HCT116 (cell line): ENCODE measurements around the gene PLK5. TPM values are rescaled to one million over a fixed set of nuclear protein-coding genes. Genes with fewer than 3 reads are reported as not detected.

ENCODE experiments used
- ATAC-seq: fragments of 200-7000 bp; cut with Tn5 transposase; 2 replicates; pipeline ENCODE4 v1.9.1; 2020; ENCODE audit warnings: mild to moderate bottlenecking, moderate library complexity
- BruUV-seq: library from RNA; stranded (reverse); fragments of 400-500 nt; replicated peaks from 2 replicates; lab custom pipeline; 2021; lab: Mats Ljungman, UMichigan
- CTCF ChIA-PET: fragments of 300-600 bp; sonication (Branson Sonifier 250); formaldehyde crosslinking; loops from one replicate; lab custom pipeline; 2021; ENCODE audit warnings: antibody characterized with exemption; lab: Charles Lee
- POLR2A ChIA-PET: fragments of 300-600, 350-600 bp; sonication (Branson Sonifier 250); formaldehyde crosslinking; loops from one replicate; lab custom pipeline; 2021; ENCODE audit warnings: antibody characterized with exemption; lab: Charles Lee
- RAD21 ChIA-PET, 2 experiments: fragments of 300-600 bp; sonication (Branson Sonifier 250); formaldehyde crosslinking; loops; one replicate each; lab custom pipeline; 2023; ENCODE audit warnings: low total read pairs in 2 of 2; ENCODE audit not compliant: uncharacterized antibody in 2 of 2, unreplicated experiment in 2 of 2, low non-redundant PET in 1 of 2; lab: Charles Lee
- DNase-seq: peaks from one replicate; pipeline ENCODE4 v3.0.0-alpha.2; 2010; ENCODE audit warnings: low read depth, low spot score
- H2AFZ ChIP-seq: fragments of 200-600 bp; shearing (Covaris generic), sonication (generic); 2 replicates; pipeline ENCODE4 v1.6.1; 2017; ENCODE audit warnings: low read depth, mixed run types, mixed read lengths, antibody characterized with exemption, low read length; ENCODE audit not compliant: poor library complexity, severe bottlenecking
- H3K27ac ChIP-seq: 2 replicates; pipeline ENCODE4 v1.5.1; 2012; ENCODE audit warnings: low read depth, low read length
- H3K27me3 ChIP-seq: fragments of 200-600 bp; sonication (generic); 2 replicates; pipeline ENCODE4 v1.6.1; 2016; ENCODE audit warnings: mixed run types, low read length, mixed read lengths; ENCODE audit not compliant: insufficient read depth
- H3K36me3 ChIP-seq, 2 experiments: fragments of 200-500 bp in 1 of 2; fragments of 200-600 bp in 1 of 2; sonication (Bioruptor generic) in 1 of 2; sonication (generic) in 1 of 2; 2 replicates each; pipeline versions ENCODE4 v1.5.1 to v1.6.1; 2014 to 2016; ENCODE audit warnings: low read length in 2 of 2, inconsistent platforms in 1 of 2, mixed read lengths in 1 of 2, mixed run types in 1 of 2; ENCODE audit not compliant: insufficient read depth in 2 of 2, control insufficient read depth in 1 of 2
- H3K4me1 ChIP-seq, 2 experiments: fragments of 200-600 bp in 1 of 2; sonication (generic) in 1 of 2; 2 replicates each; pipeline versions ENCODE4 v1.5.1 to v1.6.1; 2012 to 2017; ENCODE audit warnings: low read length in 2 of 2, inconsistent platforms in 1 of 2, mild to moderate bottlenecking in 1 of 2, mixed read lengths in 1 of 2, mixed run types in 1 of 2, moderate library complexity in 1 of 2; ENCODE audit not compliant: insufficient read depth in 2 of 2, control insufficient read depth in 1 of 2
- H3K4me2 ChIP-seq: fragments of 200-600 bp; sonication (generic); 2 replicates; pipeline ENCODE4 v1.6.1; 2017; ENCODE audit warnings: mixed run types, low read length, mixed read lengths
- H3K4me3 ChIP-seq, 2 experiments: fragments of 200-600 bp in 1 of 2; sonication (generic) in 1 of 2; replicated peaks in 1 of 2; 2 replicates each; pipeline ENCODE4 v1.5.1; 2011 to 2016; ENCODE audit warnings: low read length in 2 of 2, control low read depth in 1 of 2, low read depth in 1 of 2, mild to moderate bottlenecking in 1 of 2, mixed read lengths in 1 of 2, mixed run types in 1 of 2
- H3K79me2 ChIP-seq: fragments of 200-600 bp; sonication (generic); 2 replicates; pipeline ENCODE4 v1.6.1; 2017; ENCODE audit warnings: mild to moderate bottlenecking, mixed run types, low read length, moderate library complexity, mixed read lengths; ENCODE audit not compliant: insufficient read depth
- H3K9ac ChIP-seq: fragments of 200-600 bp; sonication (generic); 2 replicates; pipeline ENCODE4 v1.6.1; 2016; ENCODE audit warnings: low read length, mixed read lengths
- H3K9me2 ChIP-seq: fragments of 200-600 bp; sonication (generic), shearing (Covaris generic); 2 replicates; pipeline ENCODE4 v1.6.1; 2017; ENCODE audit warnings: mixed run types, mild to moderate bottlenecking, moderate library complexity; ENCODE audit not compliant: insufficient read depth
- H3K9me3 ChIP-seq, 2 experiments: fragments of 200-500 bp in 1 of 2; fragments of 200-600 bp in 1 of 2; sonication (Bioruptor generic) in 1 of 2; sonication (generic) in 1 of 2; 2 replicates each; pipeline ENCODE4 v1.6.1; 2014 to 2017; ENCODE audit warnings: low read length in 2 of 2, mixed read lengths in 2 of 2, inconsistent platforms in 1 of 2, low read depth in 1 of 2, mild to moderate bottlenecking in 1 of 2, mixed run types in 1 of 2, moderate library complexity in 1 of 2; ENCODE audit not compliant: control insufficient read depth in 1 of 2, insufficient read depth in 1 of 2
- H4K20me1 ChIP-seq: fragments of 200-600 bp; sonication (generic), shearing (Covaris generic); 2 replicates; pipeline ENCODE4 v1.6.1; 2017; ENCODE audit warnings: mixed run types, mild to moderate bottlenecking, moderate library complexity; ENCODE audit not compliant: insufficient read depth
- ELF1 ChIP-seq: IDR thresholded peaks from 2 replicates; pipeline ENCODE4 v1.6.1; 2012; ENCODE audit warnings: low read depth, borderline replicate concordance
- POLR2AphosphoS5 ChIP-seq: IDR thresholded peaks from 2 replicates; pipeline ENCODE4 v1.6.1; 2011; ENCODE audit warnings: mild to moderate bottlenecking, low read depth, low read length, moderate library complexity
- ZFX ChIP-seq: fragments of 450-650 bp; IDR thresholded peaks from 2 replicates; pipeline ENCODE4 v1.6.1; 2017
- intact Hi-C: fragments of 100-400 bp; cut with micrococcal nuclease; formaldehyde crosslinking; loops from 2 replicates; pipeline ENCODE4 v1.10.0; 2022
- total RNA-seq: library from RNA; stranded (reverse); gene quantifications from one replicate; pipeline ENCODE4 v1.2.1, GENCODE V29; 2021; ENCODE audit not compliant: unreplicated experiment
- TF ChIP-seq, protein P1 (sequence below): IDR thresholded peaks from 2 replicates; pipeline ENCODE4 v1.6.1; 2011; ENCODE audit warnings: mild to moderate bottlenecking, low read length, moderate library complexity; ENCODE audit not compliant: insufficient replicate concordance; ENCODE audit errors: extremely low read depth

Gene PLK5
- total RNA-seq, 1 experiment from 2014 or later: not detected

DNA sequence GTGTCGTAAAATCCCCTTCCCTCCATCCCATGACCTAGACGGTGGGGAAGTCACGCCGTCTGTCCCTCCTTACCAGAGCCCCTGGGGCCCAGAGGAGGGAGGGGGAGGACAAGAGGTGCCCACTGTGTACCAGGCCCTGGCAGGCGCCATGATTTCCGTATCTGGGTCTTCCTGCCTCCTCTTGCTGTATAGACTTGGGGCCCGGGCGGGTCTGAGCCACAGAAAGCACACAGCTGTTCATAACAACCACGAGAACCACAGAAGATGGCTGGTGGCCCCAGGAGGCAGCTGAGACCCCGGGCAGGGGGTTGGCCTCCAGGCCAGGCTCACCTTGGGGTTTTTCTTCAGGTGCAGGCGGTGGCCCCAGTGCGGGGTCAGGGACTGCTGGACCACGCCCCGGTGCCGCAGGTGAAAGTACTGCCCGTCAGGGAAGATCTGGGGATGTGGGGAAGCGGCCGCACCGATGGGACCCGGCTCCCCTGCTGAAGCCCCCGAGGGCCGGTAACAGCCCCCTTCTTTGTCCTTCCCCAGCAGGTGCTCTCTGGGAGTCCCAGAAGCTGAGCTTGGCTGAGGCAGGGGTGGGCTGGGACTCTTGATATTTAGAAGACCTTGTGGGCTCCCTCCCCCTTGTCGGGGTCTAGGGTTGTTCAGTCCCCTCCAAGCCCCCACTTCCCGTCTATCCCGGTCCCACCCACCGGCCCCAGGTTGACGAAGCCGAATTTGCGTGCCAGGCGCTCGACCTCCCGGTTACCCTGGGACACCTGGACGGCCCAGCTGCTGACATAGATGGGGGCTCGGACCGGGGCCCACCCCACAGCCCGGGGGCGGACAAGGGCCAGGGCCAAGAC lies 34.2 kb upstream of the PLK5 start:
- no peaks in the 10 kb centered on the region for H3K9me3 ChIP-seq
- TF ChIP-seq ELF1 (no peak), ZFX (0 out of 2 replicates have a peak, but pooled peaks have one; percentile 36), POLR2AphosphoS5 (0 out of 2 replicates have a peak, but pooled peaks have one; percentile 59)
- TF ChIP-seq, protein P1, sequence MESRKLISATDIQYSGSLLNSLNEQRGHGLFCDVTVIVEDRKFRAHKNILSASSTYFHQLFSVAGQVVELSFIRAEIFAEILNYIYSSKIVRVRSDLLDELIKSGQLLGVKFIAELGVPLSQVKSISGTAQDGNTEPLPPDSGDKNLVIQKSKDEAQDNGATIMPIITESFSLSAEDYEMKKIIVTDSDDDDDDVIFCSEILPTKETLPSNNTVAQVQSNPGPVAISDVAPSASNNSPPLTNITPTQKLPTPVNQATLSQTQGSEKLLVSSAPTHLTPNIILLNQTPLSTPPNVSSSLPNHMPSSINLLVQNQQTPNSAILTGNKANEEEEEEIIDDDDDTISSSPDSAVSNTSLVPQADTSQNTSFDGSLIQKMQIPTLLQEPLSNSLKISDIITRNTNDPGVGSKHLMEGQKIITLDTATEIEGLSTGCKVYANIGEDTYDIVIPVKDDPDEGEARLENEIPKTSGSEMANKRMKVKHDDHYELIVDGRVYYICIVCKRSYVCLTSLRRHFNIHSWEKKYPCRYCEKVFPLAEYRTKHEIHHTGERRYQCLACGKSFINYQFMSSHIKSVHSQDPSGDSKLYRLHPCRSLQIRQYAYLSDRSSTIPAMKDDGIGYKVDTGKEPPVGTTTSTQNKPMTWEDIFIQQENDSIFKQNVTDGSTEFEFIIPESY: no peak
- no peaks in the 10 kb centered on the region for H3K27me3 ChIP-seq
- peak overlapping the region; percentile 78 for H3K27ac ChIP-seq
- CTCF ChIA-PET: no interaction called here
- ATAC-seq (no peak), DNase-seq (no peak)
- intact Hi-C loops: loop anchor here (1.0 kb wide), 1 partner anchor 10 kb away; the partner anchor contains the start of gene C19orf25
- H2AFZ ChIP-seq: no peak overlapping the region
- H3K36me3 ChIP-seq: no peaks in the 10 kb centered on the region
- H3K4me2 ChIP-seq: peak overlapping the region; percentile 94
- H3K4me3 ChIP-seq: peak overlapping the region; percentile 57 to 65
- H4K20me1 ChIP-seq: no peaks in the 10 kb centered on the region
- H3K9me2 ChIP-seq: no peaks in the 10 kb centered on the region
- POLR2A ChIA-PET: no interaction called here
- RAD21 ChIA-PET: no interaction called here
- peak overlapping the region; percentile 79 for H3K9ac ChIP-seq
- peaks cover 7% of the 10 kb centered on the region; the same call in 1 of the 2 replicates for H3K79me2 ChIP-seq
- BruUV-seq: TSS peak; percentile 81
- peaks cover 19 to 33% of the 10 kb centered on the region in 2 experiments for H3K4me1 ChIP-seq
